SK-N-MC (cell line): ENCODE results near the gene ZCRB1.

Experiments
- EZH2 ChIP-seq: fragments of 200-600 bp; sonication (generic); IDR thresholded peaks from one replicate; pipeline ENCODE4 v1.6.1; 2017; ENCODE audit warnings: antibody characterized with exemption
- FOXP2 ChIP-seq: optimal IDR thresholded peaks from 2 replicates; pipeline ENCODE3; 2011; ENCODE audit warnings: mild to moderate bottlenecking, moderate library complexity; ENCODE audit not compliant: insufficient read depth; ENCODE audit errors: extremely low read length, control extremely low read depth

DNA sequence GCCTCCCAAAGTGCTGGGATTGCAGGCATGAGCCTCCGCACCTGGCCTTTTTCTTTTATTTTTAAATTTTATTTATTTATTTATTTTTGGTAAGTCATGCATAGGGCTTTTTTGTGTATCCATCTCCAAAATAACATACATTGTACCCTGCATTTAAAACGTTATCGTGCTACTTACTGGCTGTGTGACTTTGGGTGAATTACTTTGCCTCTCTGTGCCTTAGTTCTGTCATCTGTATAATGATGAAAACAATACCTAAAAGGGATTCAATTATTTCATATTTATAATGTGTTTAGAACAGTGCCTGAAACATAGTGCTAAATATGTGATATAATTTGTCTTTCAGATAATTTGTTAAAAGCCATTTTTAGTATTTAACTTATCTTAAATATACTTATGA is 19.6 kb downstream of the ZCRB1 start:
- TF ChIP-seq EZH2 (no peak), FOXP2 (no peak)
